ENCODE results near the gene CRHR2.
"Not testable (repeated sequence)": the region's sequence is repeated elsewhere in the genome, so short reads cannot be mapped to it uniquely, and the experiment has no call there.

Gene CRHR2

DNA sequence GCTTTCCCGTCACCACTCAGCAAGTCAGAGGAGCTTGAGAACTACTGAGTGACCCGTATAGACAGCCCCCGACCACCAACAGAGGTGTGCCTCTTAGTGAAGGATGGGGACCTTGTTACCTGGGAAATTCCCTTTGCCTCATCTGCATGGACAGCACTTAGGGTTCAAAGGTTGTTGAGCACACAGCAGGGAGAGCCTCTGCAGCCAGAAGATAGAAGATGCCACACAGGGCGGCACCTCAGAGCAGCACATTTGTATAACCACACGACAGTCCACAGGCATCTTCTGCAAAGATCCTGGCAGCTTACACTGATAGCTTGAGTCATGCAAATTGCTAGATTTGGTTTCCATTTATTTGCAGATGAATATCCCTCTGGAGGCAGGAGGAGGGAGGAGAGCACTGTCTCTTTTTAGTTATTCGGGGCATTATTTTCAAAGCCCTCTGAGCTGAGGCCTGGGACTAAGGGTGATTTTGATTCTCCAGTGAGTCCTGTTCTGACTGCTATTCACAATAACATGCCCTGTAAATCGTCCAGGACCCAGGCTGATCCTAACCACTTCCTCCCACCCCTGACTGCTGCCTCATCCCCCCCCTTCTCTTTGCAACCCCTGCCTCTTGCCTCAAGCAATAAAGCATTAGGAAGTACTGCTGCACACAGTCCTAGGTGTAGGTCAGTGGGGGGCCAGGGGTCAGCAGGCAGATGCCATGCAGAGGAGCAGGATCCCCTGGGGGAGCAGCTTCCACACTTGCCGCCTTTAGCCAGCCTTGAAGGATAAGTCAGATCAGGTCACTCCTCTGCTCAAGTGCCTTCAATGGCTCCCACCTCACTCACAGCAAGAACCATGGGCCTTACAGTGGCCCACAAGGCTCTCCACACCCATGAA, 45.0 kb upstream of the CRHR2 start:
- TF ChIP-seq, protein P1, sequence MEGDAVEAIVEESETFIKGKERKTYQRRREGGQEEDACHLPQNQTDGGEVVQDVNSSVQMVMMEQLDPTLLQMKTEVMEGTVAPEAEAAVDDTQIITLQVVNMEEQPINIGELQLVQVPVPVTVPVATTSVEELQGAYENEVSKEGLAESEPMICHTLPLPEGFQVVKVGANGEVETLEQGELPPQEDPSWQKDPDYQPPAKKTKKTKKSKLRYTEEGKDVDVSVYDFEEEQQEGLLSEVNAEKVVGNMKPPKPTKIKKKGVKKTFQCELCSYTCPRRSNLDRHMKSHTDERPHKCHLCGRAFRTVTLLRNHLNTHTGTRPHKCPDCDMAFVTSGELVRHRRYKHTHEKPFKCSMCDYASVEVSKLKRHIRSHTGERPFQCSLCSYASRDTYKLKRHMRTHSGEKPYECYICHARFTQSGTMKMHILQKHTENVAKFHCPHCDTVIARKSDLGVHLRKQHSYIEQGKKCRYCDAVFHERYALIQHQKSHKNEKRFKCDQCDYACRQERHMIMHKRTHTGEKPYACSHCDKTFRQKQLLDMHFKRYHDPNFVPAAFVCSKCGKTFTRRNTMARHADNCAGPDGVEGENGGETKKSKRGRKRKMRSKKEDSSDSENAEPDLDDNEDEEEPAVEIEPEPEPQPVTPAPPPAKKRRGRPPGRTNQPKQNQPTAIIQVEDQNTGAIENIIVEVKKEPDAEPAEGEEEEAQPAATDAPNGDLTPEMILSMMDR (IDR thresholded peaks at IDR 0.05; ENCODE audit: low read depth, low read length), result no peak
- H3K4me3 ChIP-seq (ENCODE audit: low read depth, low read length), result no peak overlapping the region

DNA sequence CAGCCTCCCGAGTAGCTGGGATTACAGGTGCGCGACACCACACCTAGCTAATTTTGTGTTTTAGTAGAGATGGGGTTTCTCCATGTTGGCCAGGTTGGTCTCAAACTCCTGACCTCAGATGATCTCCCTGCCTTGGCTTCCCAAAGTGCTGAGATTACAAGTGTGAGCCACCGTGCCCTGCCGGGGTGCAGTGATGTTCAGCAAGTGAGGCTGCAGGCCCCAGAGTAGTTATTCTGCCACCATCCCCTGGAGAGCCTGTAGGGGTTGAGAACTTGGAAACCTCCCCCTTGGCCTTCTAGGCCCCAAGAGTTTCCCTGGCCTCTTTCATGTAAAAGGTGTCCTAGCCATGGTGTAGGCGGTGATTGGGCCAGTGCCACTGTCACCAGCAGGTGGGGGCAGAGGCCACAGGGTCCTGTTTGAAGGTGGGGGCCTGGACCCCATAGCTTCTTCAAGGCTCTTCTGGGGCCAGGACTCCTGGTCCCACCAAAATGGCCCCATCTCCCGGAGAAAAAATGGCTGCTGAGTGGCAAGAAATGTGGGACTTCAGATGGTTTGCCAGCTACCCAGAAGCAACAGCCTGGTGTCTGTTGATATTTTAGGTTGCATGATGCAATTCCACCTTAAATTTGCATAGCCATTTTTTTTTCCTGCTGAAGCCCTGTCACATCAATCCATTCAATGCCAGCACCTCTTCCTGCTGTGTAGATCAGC, 44.2 kb upstream of the CRHR2 start:
- TF ChIP-seq, protein P1 (IDR thresholded peaks at IDR 0.05; ENCODE audit: low read depth, low read length), result no peak
- H3K4me3 ChIP-seq (ENCODE audit: low read depth, low read length), result no peak overlapping the region

GRCh38 chr7:30723776-30724175, 41.5 kb upstream of the CRHR2 start:
- H3K4me3 ChIP-seq (ENCODE audit: low read depth, low read length), result no peak overlapping the region
- TF ChIP-seq, protein P1 (IDR thresholded peaks at IDR 0.05; ENCODE audit: low read depth, low read length), result no peak

GRCh38 chr7:30722671-30723070, 40.4 kb upstream of the CRHR2 start:
- no peak overlapping the region for H3K4me3 ChIP-seq (ENCODE audit: low read depth, low read length)
- TF ChIP-seq, protein P1 (IDR thresholded peaks at IDR 0.05; ENCODE audit: low read depth, low read length), result no peak

DNA sequence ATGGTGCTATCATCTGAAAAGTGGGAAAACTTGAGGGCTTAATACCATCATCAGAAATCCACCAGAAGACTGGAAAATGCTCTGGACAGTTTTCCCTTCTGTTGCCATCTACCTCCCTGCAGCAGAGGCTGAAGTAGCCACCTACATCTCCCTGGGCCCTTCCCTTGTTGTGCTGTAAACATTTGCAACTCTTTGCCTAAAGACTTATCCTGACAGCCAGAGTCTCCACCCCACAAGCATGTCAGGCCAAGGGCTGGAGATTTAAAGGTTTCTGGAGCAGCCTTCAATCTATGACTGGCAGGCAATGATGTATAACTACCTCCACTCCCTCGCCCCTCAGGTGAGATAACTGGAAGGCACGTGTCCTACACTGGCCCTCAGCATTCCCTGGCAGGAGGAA, 39.9 kb upstream of the CRHR2 start:
- TF ChIP-seq, protein P1 (IDR thresholded peaks at IDR 0.05; ENCODE audit: low read depth, low read length), result no peak
- no peak overlapping the region for H3K4me3 ChIP-seq (ENCODE audit: low read depth, low read length)

GRCh38 chr7:30721211-30721610, 39.0 kb upstream of the CRHR2 start:
- H3K4me3 ChIP-seq (ENCODE audit: low read depth, low read length), result no peak overlapping the region
- TF ChIP-seq, protein P1 (IDR thresholded peaks at IDR 0.05; ENCODE audit: low read depth, low read length), result no peak

DNA sequence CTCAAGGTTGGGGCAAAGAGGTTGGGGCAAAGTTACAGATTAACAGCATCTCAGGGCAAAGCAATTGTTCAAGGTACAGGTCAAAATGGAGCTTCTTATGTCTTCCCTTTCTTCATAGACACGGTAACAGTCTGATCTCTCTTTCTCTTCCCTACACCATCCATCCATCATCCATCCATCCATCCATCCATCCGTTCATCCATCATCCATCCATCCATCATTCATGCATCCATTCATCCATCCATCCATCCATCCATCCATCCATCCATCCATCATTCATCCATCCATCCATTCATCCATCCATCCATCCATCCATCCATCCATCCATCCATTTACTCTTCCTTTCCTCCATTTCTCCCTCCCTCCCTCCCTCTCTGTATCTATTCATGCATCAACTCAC, 37.2 kb upstream of the CRHR2 start:
- H3K4me3 ChIP-seq (ENCODE audit: low read depth, low read length), result not testable (repeated sequence)

Measured in WI38 (cell line).